ENCODE measurements around the gene TCF15. TPM values are rescaled to one million over a fixed set of nuclear protein-coding genes. Genes with fewer than 3 reads are reported as not detected.

Gene TCF15
- total and polyA plus RNA-seq, 2 of the 13 experiments (the other 11 are each of a cell fraction or from before 2014, with no cell fraction given) = not detected

DNA sequence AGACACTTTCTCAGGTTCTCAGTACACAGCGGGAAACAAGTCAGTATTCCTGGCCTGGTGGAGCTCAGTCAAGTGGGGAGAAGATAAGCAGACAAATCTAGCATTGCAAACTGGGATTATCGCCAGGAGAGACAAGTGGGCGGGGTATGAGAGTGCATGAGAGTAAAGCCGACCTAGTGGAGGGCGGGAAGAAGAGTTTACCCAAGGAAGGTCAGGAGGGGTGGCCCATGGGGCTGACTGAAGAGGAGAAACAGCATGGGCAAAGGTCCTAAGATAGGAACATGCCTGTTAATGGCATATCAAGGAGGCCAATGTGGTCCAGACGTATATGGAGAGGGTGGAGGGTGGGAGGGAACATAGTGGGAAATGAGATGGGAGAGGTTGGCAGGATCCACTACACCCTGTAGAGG lies 54.1 kb downstream of the TCF15 start (continued):
- TF ChIP-seq, protein P1, sequence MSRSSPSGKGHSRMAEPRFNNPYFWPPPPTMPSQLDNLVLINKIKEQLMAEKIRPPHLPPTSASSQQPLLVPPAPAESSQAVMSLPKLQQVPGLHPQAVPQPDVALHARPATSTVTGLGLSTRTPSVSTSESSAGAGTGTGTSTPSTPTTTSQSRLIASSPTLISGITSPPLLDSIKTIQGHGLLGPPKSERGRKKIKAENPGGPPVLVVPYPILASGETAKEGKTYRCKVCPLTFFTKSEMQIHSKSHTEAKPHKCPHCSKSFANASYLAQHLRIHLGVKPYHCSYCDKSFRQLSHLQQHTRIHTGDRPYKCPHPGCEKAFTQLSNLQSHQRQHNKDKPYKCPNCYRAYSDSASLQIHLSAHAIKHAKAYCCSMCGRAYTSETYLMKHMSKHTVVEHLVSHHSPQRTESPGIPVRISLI (CRISPR knock-in tag; IDR thresholded peaks at IDR 0.05; ENCODE audit: borderline replicate concordance) = no peak
- TF ChIP-seq BRCA1 (CRISPR knock-in tag; IDR thresholded peaks at IDR 0.05) (no peak), ATF1 (CRISPR knock-in tag; IDR thresholded peaks at IDR 0.05) (no peak), SYNCRIP (IDR thresholded peaks at IDR 0.05; ENCODE audit: insufficient read depth, low read depth, low read length) (no peak), ZNF24 (IDR thresholded peaks at IDR 0.05) (no peak), ZNF530 (CRISPR knock-in tag; IDR thresholded peaks at IDR 0.05; ENCODE audit: low read depth) (no peak), ZBTB21 (CRISPR knock-in tag; IDR thresholded peaks at IDR 0.05) (no peak), SAP130 (CRISPR knock-in tag; IDR thresholded peaks at IDR 0.05; ENCODE audit: low read depth) (peak; percentile 31; the same call in 1 of the 2 replicates), DMAP1 (CRISPR knock-in tag; IDR thresholded peaks at IDR 0.05) (no peak), ZFYVE20 (CRISPR knock-in tag; IDR thresholded peaks at IDR 0.05; ENCODE audit: borderline replicate concordance, low read depth) (no peak), HNF4G (IDR thresholded peaks at IDR 0.05; ENCODE audit: borderline replicate concordance, low read depth, low read length) (no peak), HNF4G (CRISPR knock-in tag; IDR thresholded peaks at IDR 0.05; ENCODE audit: borderline replicate concordance, low read depth) (no peak), ZNF644 (CRISPR knock-in tag; IDR thresholded peaks at IDR 0.05; ENCODE audit: low read depth) (peak; percentile 49; the same call in 1 of the 2 replicates), ZNF263 (CRISPR knock-in tag; IDR thresholded peaks at IDR 0.05) (no peak), PITX1 (CRISPR knock-in tag; IDR thresholded peaks at IDR 0.05) (peak; percentile 20; the same call in 1 of the 2 replicates), RFX1 (IDR thresholded peaks at IDR 0.05) (no peak), ATF7-NPFF (CRISPR knock-in tag; IDR thresholded peaks at IDR 0.05; ENCODE audit: low read depth) (no peak)
- TF ChIP-seq, protein P2, sequence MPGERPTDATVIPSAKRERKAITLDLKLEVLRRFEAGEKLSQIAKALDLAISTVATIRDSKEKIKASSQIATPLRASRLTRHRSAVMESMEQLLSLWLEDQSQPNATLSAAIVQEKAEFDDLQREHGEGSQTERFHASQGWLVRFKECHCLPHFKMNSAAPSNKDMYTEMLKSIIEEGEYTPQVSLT (CRISPR knock-in tag; IDR thresholded peaks at IDR 0.05; ENCODE audit: borderline replicate concordance, low read depth) = no peak
- TF ChIP-seq, protein P3, sequence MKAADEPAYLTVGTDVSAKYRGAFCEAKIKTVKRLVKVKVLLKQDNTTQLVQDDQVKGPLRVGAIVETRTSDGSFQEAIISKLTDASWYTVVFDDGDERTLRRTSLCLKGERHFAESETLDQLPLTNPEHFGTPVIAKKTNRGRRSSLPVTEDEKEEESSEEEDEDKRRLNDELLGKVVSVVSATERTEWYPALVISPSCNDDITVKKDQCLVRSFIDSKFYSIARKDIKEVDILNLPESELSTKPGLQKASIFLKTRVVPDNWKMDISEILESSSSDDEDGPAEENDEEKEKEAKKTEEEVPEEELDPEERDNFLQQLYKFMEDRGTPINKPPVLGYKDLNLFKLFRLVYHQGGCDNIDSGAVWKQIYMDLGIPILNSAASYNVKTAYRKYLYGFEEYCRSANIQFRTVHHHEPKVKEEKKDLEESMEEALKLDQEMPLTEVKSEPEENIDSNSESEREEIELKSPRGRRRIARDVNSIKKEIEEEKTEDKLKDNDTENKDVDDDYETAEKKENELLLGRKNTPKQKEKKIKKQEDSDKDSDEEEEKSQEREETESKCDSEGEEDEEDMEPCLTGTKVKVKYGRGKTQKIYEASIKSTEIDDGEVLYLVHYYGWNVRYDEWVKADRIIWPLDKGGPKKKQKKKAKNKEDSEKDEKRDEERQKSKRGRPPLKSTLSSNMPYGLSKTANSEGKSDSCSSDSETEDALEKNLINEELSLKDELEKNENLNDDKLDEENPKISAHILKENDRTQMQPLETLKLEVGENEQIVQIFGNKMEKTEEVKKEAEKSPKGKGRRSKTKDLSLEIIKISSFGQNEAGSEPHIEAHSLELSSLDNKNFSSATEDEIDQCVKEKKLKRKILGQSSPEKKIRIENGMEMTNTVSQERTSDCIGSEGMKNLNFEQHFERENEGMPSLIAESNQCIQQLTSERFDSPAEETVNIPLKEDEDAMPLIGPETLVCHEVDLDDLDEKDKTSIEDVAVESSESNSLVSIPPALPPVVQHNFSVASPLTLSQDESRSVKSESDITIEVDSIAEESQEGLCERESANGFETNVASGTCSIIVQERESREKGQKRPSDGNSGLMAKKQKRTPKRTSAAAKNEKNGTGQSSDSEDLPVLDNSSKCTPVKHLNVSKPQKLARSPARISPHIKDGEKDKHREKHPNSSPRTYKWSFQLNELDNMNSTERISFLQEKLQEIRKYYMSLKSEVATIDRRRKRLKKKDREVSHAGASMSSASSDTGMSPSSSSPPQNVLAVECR (CRISPR knock-in tag; IDR thresholded peaks at IDR 0.05; ENCODE audit: borderline replicate concordance) = no peak
- TF ChIP-seq, protein P4, sequence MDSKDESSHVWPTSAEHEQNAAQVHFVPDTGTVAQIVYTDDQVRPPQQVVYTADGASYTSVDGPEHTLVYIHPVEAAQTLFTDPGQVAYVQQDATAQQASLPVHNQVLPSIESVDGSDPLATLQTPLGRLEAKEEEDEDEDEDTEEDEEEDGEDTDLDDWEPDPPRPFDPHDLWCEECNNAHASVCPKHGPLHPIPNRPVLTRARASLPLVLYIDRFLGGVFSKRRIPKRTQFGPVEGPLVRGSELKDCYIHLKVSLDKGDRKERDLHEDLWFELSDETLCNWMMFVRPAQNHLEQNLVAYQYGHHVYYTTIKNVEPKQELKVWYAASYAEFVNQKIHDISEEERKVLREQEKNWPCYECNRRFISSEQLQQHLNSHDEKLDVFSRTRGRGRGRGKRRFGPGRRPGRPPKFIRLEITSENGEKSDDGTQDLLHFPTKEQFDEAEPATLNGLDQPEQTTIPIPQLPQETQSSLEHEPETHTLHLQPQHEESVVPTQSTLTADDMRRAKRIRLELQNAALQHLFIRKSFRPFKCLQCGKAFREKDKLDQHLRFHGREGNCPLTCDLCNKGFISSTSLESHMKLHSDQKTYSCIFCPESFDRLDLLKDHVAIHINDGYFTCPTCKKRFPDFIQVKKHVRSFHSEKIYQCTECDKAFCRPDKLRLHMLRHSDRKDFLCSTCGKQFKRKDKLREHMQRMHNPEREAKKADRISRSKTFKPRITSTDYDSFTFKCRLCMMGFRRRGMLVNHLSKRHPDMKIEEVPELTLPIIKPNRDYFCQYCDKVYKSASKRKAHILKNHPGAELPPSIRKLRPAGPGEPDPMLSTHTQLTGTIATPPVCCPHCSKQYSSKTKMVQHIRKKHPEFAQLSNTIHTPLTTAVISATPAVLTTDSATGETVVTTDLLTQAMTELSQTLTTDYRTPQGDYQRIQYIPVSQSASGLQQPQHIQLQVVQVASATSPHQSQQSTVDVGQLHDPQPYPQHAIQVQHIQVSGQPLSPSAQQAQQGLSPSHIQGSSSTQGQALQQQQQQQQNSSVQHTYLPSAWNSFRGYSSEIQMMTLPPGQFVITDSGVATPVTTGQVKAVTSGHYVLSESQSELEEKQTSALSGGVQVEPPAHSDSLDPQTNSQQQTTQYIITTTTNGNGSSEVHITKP (CRISPR knock-in tag; IDR thresholded peaks at IDR 0.05; ENCODE audit: low read depth) = peak; percentile 73; the same call in 1 of the 2 replicates
- TF ChIP-seq, protein P5, sequence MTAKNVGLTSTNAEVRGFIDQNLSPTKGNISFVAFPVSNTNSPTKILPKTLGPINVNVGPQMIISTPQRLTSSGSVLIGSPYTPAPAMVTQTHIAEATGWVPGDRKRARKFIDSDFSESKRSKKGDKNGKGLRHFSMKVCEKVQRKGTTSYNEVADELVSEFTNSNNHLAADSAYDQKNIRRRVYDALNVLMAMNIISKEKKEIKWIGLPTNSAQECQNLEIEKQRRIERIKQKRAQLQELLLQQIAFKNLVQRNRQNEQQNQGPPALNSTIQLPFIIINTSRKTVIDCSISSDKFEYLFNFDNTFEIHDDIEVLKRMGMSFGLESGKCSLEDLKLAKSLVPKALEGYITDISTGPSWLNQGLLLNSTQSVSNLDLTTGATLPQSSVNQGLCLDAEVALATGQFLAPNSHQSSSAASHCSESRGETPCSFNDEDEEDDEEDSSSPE (CRISPR knock-in tag; IDR thresholded peaks at IDR 0.05) = peak; percentile 74

Measured in HepG2 (cell line).